Activated naive CD8-positive, alpha-beta T cell treated with anti-CD3 and anti-CD28 coated beads, Interleukin-2, amount 50 U/mL, for 16 hours (primary cell): ENCODE results near the gene EPYC.
"Not testable (repeated sequence)": the region's sequence is repeated elsewhere in the genome, so short reads cannot be mapped to it uniquely, and the experiment has no call there.

ENCODE experiments used
- DNase-seq: peaks from one replicate; pipeline ENCODE4 v3.0.0-alpha.2; 2020; ENCODE audit warnings: low read depth, low spot score

Gene EPYC

DNA sequence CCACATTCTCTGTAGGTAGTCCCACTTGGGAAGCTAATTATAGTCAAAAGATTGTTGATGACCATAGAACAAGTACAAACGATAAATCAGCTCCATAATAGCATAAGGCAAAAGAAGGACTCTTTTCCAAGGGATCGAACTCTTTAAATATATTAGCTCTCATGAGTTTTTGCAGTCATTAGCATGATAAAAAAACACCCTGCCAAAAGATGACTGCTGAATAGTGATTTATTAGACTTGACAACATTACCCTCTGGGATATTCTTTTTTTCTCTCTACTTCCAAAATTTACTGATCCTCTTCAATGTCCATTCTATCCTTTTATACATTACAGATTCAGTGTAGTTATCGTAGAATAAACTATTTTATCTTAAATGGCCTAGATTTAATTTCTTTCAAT is 14.2 kb downstream of the EPYC start:
- DNase-seq = no peak

DNA sequence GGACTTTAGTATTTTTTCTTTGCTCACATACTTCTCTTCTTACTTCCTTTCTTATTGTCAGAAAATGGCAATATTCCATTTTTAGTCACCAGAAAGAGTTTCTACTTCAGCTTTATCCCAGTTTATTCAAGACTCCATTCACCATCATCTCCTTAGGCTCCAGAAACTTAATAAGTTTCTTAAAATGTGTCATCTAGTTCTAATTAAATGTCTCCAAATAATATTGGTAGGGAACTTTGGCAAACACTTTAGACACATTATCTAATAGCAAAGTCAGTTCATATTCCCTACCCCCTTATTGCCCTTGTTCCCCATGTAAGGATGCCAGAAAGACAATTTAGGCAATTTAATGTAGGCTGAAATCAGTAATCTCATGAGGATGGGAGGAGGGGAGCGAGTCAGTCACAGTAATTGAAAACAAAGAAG is 15.1 kb downstream of the EPYC start:
- no peak for DNase-seq

DNA sequence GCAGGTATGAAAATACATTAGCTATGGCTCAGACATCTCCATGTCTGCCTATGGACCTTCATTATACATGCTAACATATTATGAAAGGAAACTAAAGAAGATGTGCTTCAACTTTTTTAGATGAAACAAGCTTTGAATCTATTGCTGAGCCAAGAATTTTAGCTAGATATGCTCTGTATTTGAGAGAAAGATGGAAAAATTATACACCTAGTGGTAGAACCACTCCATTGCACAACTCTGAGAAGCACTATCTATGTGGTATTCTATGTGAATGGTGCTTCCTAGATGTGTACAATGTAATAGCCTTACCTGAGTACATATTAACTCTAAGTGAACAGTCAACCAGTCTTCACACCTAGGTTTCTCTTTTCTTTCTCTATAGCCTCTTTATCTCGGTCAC is 17.3 kb downstream of the EPYC start:
- no peak for DNase-seq

DNA sequence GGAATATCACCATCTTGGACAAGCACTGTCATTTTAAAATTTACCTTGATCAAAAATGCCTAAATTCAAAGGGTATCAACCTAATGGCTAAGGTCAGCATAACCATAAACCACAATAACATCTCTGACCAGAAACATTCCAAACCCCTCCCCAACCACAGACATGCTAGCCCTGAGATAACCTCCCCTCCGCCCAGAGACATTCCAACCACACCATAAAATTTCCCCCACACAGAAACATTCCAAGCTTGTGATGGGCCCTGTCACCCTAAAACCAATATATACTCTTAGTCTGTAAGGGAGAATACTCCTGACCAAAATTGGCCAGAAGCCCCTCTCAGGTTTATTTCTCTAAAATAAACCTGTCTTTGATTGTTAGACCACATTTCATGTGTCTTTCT is 17.7 kb downstream of the EPYC start:
- DNase-seq = no peak

DNA sequence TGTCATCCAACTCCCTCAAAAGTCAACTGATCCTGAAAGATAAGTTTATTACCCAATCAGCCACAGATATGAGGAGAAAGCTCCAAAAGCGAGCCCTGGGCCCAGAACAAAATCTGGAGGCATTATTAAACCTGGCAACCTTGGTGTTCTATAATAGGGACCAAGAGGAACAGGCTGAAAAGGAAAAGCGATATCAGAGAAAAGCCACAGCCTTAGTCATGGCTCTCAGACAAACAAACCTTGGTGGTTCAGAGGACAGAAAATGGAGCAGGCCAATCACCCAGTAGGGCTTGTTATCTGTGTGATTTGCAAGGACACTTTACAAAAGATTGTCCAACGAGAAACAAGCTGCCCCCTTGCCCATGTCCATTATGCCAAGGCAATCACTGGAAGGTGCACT is 19.4 kb downstream of the EPYC start:
- DNase-seq = not testable (repeated sequence)

DNA sequence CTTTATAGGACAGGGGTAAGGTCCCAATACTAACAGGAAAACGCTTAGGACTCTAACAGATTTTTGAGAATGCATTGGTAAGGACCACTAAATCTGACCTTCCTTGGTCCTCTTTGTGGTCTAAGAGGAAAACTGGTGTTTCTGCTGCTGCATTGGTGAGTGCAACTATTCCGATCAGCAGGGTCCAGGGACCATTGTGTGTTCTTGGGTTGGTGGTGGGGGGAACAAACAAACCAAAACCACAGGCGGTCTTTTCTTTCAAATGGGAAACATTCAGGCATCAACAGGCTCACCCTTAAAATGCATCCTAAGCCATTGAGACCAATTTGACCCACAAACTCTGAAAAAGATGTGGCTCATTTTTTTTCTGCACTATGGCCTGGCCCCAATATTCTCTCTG is 20.7 kb downstream of the EPYC start:
- DNase-seq = no peak

DNA sequence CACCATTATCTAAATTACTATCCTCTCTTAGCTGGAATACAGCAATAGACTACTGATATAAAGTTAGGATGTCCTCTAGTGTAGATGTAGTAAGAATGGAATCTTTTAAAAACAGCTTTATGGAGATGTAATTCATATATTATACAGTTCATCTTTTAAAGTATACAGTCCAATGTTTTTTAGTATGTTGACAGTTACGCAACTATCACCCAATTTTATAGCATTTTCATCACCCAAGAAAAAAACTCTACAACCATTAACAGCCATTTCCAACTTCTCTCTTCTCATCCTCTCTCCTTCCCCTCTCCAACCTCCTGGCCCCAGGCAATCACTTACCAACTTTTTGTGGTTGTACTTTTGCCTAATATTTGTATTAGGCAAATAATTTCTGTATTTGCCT is 22.6 kb downstream of the EPYC start:
- DNase-seq = no peak

DNA sequence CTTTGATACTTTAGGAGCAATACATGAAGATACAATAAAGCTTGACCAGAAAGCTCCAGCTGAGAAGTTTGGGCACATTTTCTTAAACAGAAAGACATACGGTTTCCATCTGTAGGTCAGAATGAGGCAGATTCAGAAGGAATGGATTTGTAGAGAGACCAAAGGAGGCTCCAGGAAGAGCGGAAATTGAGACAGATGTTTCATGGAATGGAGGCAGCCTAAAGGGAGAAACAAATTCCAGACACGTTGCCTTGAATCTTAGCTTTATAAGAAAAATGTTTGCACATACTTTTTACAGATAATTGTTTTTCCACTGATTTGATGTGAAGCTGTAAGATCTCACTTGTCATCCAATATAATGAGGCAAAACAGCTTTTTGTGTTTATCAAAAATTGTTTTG is 24.8 kb downstream of the EPYC start:
- no peak for DNase-seq

DNA sequence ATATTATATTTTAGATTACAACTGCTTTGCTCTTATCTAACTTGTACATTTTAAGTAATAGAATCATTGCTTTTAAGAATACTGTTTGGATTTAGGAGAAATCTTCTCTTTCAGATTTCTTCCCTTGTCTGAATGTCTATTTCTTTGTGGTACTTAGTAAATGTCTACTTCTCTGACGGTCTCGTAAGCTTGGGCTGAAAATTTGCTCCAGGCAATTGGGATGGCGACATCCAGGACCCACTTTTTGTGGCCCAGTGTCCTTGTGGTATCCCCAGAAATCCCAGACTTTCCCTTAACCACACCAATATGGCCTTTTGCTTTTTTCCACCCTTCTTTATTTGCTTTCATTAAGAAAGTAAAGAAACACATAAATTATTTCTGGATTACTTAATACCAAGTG is 25.8 kb downstream of the EPYC start:
- no peak for DNase-seq

DNA sequence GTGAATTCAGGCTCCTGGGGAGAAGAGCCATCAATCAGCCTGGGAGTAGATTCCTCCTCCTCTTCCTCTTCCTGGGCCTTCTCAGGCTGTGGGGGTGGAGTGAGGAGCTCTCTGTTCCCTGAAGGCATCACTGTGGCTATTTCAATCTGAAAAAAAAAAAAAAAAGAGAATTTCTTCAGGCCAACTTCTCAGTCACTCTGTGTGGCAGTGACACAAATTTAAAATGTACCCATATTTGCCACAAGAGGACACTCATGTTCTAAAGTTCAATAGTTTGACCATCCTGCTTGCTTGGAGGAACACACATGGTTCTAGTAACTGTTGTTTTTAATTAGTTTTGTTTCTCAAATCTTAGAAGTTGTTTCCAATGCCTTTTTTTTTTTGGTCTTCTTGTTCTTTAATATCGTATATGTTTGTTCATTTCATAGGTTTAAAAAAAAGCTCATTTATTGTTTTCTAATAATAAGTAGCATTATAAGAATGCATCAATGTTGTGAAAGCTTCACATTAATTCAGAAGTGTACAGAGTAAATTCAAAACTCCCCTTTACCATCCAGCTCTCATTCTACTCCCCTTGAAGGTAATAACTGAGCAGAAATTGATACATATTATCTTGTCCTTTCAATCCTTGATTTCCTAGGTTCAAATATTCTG is 26.5 kb downstream of the EPYC start:
- DNase-seq = no peak

DNA sequence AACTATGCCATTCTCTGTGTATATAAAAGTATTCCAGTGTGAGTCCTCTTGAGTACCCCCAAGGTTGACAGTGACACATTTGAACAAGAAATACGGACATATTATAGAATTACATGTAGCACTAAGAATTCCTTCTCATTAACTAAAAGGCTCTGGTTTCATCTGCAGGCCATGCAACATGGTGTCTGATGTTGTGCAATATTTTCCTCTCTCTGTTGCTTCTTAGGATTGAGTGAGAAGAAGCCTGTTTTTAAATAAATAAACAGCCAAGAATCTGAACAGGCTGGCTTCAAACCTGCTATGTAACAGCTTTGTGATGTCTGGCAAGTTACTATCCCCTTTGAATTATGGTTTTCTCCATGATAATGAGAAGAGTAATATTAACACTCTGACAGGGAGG is 27.5 kb downstream of the EPYC start:
- DNase-seq = no peak

DNA sequence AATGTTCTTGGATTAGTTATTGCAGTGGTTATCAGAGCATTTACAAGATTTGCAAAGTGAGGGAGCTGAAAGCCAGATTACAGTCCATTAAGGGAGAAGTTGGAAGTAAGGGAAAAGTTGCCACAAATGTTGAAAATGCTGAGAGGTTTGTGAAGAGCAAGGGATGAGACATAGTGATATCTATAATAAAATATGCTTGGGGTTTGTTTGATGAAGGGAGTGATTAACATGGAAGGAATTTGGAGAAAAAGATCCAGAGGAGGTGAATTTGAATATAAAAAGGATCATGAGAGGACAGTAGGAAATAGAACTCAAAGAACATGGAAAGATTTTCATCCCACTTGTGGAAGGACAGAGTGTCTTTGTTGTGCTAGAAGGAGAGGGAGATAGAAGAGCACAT is 30.5 kb downstream of the EPYC start:
- DNase-seq = no peak

DNA sequence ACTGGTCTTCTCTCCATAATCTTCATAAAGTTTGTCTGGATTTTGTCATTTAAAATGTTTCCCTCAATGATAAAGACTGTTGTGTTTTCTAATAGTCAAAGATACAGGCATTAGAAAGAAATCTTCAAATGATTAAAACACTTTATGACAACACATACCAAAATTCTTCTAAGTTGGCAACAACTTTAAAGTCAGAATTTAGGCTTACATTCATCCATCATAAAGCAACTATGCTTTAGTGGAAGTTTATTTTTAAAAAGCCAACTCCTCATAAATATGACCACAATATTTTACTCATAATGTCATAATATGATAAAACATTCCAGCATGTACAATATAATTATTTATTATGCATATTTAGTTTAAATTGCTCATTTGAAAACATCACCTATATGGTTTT is 32.5 kb downstream of the EPYC start:
- no peak for DNase-seq

DNA sequence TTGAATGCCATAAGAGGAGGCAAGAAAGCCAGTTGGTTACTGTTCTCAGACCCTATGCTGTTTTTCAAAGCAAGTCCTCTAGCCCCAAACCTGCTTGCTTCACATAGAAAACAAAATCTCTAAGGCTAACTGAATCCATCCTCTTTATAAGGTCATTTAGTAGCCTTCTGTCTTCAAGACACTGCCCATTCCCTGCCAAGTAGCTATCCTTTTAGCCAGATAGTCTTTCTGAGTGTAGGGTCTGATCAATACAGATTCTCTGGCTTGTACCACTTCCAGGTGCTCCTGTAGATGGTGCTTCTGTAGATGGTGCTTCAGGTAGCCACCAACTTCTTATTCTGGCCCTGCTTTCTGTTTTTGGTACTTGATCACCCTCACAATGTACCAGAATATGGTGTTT is 33.9 kb downstream of the EPYC start:
- no peak for DNase-seq

DNA sequence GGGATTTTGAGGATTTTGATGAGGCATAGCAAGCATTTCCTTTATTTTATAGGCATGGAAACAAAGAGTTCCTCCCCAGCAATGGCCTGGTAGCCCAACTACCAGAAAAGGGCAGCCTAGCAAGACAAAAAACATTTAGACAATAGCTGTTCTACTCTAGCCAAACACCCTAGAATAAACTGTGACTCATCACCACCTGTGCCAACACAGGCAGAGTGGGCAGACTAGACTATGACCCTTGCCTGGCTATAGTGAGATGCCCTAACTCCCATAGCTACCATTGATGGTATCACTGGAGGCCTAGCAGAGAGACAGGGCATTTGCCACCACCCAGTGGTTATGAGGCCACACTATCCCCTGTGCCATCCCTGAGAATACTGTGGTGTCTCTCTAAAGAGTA is 34.3 kb downstream of the EPYC start:
- DNase-seq = no peak

DNA sequence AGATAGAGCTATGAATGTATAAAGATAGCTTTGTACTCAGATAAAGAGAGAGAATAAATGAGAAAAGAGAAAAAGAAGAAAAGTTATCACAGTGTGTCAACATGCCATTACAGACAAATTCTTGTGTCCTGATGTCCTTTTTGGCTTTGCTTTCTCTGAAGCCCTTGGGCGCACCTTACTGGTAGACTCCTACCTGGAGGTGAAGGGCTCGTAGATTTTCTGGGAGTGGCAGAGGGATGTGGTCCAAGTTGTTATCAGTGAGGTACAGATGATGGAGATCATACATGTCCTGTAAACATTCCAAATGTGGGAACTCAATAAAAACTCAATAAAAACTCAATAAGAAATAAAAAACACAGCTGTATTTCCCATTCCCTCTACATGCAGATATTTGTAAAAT is 34.9 kb downstream of the EPYC start:
- no peak for DNase-seq

DNA sequence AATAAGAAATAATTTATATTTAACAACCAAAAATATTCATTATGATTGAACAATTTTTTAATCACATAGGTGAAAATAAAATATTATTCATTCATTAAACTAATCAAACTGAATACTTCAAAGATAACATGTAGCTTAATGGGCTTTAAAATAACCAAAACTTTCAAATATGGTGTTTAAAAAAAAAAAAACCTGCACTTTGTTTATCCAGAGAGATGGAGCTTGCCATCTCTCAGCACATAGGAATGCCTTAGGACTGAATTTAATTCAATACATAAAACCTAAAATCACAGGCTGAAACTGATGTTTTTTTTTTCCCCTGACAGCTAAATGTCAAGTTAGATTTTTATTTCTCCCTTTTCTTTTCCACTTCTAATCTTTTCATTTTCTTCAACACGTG is 35.4 kb downstream of the EPYC start:
- no peak for DNase-seq

DNA sequence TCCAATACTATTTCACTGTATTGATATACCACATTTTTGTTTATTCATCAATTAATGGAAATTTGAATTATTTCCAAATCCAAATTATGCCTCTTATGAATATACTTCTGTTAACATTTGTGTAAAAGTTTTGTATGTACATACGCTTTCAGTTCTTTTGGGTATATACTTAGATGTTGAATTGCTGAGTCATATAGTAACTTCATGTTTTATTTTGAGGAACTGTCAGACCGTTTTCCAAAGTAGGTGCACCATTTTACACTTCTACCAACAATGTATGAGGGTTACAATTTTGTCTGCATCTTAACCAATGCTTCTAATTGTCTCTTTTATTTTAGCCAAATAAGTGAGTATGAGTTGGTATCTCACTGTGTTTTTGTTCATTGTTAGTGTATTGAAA is 39.6 kb downstream of the EPYC start:
- no peak for DNase-seq

DNA sequence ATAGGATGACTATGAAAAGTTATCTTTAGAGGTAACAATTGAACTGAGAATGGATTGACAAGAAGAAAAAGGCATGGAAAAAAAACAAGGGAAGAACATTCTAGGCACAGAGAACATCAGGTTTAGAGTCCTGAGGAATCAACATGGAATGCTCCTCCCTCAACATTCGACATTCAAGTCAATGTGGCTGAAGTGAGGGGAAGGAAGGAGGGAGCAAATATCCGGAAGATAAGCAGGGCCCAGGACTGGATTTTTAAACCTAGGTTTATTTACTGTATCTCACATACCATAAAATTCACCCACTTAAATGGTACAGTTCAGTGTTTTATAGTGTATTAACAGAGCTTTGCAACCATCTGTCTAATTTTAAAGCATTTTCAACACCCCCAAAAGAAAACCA is 40.2 kb downstream of the EPYC start:
- no peak for DNase-seq

DNA sequence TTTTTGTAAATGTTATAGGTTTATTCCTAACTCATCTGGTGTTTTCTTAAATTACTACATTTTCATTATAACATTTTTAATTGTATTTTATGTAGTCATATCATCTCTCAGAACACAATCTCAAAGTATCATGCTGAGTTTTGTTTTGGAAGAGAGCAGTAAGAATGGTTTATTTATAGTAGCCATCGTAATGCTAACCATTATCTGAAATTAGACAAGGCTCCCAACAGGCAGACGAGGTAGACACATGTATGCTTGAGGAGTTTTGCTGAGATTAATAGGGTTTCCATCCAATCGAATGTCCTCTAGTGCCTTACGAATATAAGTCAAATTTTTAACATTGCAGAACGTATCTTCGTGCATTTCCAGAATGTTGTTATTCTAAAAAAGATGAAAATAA is 40.8 kb downstream of the EPYC start:
- DNase-seq = no peak

DNA sequence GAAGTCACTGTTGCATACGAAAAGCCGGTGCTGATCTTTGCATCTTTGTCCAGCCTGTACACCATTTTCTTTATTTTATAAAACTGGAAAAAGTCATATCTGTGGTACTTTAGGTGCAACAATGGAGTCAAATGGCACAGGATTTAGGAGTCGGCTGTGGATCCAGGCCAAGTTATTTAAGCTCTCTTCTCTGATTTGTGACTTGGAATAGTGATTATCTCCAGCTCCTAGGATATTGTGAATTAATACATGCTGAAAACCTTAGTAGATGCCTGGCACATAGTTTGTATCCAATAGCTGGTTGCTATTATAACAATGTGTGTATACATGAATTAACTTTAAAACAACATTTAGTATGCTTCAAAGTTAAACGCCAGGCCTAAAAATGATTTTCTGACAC is 43.6 kb downstream of the EPYC start:
- DNase-seq = no peak

DNA sequence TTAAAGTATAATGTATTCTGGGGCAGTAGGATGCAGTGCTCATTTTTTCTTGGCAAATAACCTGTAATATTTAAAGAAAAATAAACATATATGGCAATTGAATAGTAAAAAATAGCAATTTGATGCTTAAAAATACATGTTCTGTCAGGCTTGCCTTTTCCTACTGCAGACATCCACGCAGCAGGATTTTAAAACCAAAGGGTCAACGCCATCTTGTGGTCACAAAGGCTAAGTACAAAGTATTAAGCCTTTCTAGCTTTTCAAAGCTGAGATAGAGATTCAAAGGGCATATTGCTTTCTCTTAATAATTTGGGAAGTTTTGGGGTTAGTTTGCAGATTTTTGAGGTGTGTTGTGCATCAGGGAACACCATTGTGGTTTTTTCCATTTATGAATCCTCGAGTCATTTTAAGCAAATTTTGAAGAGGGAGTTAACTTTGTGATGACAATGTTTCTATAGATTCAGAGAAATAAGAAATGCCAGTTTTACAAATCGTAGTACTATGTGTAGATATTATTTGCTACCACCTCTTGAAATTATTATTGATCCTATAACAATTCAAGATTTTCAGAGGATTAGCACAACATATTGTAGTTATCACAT is 45.1 kb downstream of the EPYC start:
- no peak for DNase-seq

DNA sequence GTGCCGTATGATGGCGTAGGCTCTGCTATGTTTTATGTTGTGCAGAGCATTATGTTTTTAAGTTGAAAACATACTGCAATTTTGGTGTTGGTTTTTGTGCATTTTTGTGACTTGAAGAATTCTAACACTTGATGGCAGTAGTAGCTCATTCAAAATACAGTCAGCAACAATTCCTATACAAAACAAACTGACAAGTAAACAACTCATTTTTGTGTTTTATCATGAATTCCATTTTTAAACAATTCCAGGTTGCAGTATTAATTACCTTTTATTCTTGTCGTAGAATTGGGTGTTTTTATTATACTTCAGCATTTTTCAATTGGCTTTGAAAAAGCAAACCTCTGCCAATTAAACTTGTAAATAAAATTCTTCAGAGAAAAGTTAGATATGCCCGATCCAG is 45.7 kb downstream of the EPYC start:
- DNase-seq = no peak

DNA sequence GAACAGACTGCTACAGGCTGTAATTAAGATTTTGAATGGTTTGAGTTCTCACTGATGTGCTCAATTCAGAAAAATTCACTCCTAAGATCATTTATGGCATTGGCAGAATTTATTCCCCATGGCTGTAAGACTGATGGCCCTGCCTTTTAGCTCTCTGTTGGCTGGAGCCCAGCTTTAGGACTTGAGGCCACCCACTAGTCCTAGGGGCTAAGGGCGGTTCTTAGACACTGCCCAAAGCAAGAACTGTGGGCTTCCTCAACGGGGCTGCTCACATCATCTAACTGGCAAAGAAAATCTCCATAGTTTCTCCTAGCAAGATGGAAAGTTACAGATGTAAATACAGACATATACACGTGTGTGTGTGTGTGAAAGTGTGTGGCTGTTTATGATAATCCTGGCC is 46.4 kb downstream of the EPYC start:
- no peak for DNase-seq
